ENCODE data around the gene ARFIP2. TPM values are rescaled to one million over a fixed set of nuclear protein-coding genes. Genes with fewer than 3 reads are reported as not detected.

ARFIP2 gene
- total and polyA plus RNA-seq, 2 of the 8 experiments (the other 6 are each of a cell fraction or from before 2014, with no cell fraction given) = 48.3 to 48.7 TPM

DNA sequence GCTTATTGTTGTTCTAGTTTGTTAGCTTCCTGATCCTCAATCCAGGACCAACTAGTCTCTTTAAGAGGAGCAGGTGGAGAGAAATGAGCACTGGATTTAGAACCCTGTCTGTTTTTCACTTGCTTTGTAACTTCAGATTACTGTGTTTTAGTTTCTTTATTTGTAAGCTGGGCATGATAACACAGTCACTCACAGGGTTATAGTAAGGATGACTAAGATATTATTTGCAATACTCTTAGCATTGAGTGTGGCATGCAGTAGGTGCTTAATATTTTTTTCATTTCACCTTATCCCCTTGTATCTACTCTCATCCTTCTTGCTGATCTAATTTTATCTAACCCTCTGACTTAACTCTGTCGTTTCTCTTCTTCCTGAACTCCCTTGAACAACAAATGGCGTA lies 49.7 kb upstream of the ARFIP2 start (continued):
- TF ChIP-seq CHD7 (IDR thresholded peaks at IDR 0.05; ENCODE audit: insufficient replicate concordance, low read length) = no peak
